Effector memory CD4-positive, alpha-beta T cell (primary cell): Measurements from ENCODE around the gene LAMP1.
"Not testable (repeated sequence)": the region's sequence is repeated elsewhere in the genome, so short reads cannot be mapped to it uniquely, and the experiment has no call there.

Source experiments
- DNase-seq, 3 donors: peaks; one replicate each; pipeline ENCODE4 v3.0.0-alpha.2; 2020
- H3K27ac ChIP-seq: 2 replicates; pipeline ENCODE4 v1.7.0; 2013; ENCODE audit warnings: mild to moderate bottlenecking, low read length, moderate library complexity; ENCODE audit not compliant: insufficient read depth, poor library complexity, severe bottlenecking
- H3K27me3 ChIP-seq: replicated peaks from 2 replicates; pipeline ENCODE4 v1.7.0; 2013; ENCODE audit warnings: mild to moderate bottlenecking, low read length; ENCODE audit not compliant: insufficient read depth, control insufficient read depth, poor library complexity, severe bottlenecking
- H3K36me3 ChIP-seq: 2 replicates; pipeline ENCODE4 v1.7.0; 2013; ENCODE audit warnings: mild to moderate bottlenecking, low read length, moderate library complexity; ENCODE audit not compliant: control insufficient read depth, insufficient read depth
- H3K4me1 ChIP-seq: 2 replicates; pipeline ENCODE4 v1.7.0; 2013; ENCODE audit warnings: low read length, mild to moderate bottlenecking; ENCODE audit not compliant: control insufficient read depth, insufficient read depth, poor library complexity, severe bottlenecking
- H3K4me3 ChIP-seq: 2 replicates; pipeline ENCODE4 v1.7.0; 2013; ENCODE audit warnings: low read length, low read depth, mild to moderate bottlenecking; ENCODE audit not compliant: insufficient read depth, poor library complexity, severe bottlenecking
- H3K9me3 ChIP-seq: 2 replicates; pipeline ENCODE4 v1.7.0; 2013; ENCODE audit warnings: mild to moderate bottlenecking, low read length, moderate library complexity; ENCODE audit not compliant: control insufficient read depth

The LAMP1 gene

DNA sequence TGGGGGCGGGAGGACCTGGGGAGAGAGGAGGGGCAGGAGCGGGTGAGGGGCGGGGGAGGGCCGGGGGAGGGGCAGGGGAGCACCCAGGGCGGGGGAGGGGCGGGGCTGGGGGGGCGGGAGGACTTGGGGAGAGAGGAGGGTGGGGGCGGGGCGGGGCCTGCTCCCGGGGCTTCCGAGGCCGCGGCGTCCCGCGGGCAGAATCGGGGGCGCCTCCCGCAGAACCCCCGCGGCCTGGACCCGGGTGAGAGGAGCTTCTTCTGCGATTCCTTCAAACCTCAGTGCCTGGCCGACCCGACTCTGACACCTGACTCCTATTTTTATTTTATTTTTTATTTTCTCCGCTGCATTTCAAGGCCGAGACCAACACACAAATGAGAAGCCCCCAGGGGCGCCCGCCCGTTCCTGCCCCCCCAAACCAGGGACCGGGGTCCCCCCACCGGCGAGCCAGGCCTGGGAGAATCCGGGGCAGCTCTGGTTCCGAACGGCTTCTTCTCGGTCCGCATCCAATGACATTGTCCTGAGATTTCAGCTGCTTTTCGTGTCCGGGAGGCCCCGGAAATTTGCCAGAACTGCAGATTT, 67.4 kb downstream of the LAMP1 start:
- no peak overlapping the region for H3K4me3 ChIP-seq
- peaks cover 12% of the 10 kb centered on the region for H3K27me3 ChIP-seq
- no peaks in the 10 kb centered on the region for H3K9me3 ChIP-seq
- peaks cover 4% of the 10 kb centered on the region for H3K4me1 ChIP-seq
- H3K36me3 ChIP-seq = no peaks in the 10 kb centered on the region
- DNase-seq = no peak
- H3K27ac ChIP-seq = no peak overlapping the region

DNA sequence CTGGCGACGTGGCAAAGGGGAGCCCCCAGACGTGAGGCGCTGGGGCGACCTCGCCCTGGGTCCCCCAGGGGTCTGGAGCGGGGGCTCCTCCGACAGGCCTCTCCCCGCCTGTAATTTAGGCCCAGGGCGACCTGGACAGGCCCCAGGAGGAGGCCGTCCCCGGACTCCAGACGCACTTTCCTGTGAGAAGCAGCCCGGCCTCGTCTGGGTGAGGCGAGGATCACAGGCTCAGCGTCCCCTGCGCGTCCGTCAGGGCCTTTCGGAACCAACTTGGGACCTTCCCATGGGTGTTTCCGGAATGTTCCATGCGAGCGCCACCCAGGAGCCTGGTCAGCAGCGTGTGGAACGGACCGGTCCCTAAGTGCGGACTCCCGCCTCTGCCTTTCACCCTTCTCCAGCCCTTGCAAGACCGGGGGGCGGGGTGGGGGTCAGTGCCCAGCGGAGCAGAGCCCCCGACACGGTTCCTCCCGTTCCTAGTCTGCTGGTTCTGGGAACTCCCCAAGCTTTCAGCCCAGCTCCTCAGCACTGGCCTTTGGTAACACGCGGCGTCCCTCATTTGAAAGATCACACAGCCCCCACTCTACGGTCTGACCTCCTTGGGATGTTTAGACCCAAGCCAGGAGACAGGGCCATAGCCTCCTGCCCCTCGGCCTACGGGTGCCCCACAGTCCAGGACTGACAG, 68.0 kb downstream of the LAMP1 start:
- H3K27me3 ChIP-seq = peaks cover 12% of the 10 kb centered on the region
- H3K36me3 ChIP-seq = no peaks in the 10 kb centered on the region
- no peak overlapping the region for H3K4me3 ChIP-seq

DNA sequence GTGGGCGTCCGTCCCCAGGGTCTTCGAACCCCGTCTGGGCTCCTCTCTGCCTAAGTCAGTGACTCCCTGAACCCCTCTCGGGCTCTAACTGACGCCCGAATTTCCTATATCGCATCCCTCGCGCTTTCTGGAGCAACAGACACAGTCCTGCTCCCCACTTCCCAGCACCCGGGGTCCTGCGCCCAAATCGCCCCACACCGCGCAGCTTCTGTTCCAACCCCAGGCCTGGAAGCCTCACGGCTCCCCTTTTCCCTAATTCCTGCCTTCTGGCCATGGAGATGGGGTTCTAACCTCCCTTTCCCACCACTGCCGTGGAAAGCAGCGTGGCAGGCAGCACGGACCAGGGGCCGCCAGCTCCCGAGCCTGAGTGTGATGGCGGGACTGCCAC, 68.5 kb downstream of the LAMP1 start:
- peaks cover 12% of the 10 kb centered on the region for H3K27me3 ChIP-seq
- no peak overlapping the region for H3K4me3 ChIP-seq
- H3K27ac ChIP-seq = no peak overlapping the region
- no peaks in the 10 kb centered on the region for H3K36me3 ChIP-seq
- H3K4me1 ChIP-seq = peaks cover 4% of the 10 kb centered on the region
- no peak for DNase-seq
- H3K9me3 ChIP-seq = no peaks in the 10 kb centered on the region

More for the DNA sequence above, 68.0 kb downstream of the LAMP1 start:
- Histone ChIP-seq H3K9me3 (no peaks in the 10 kb centered on the region), H3K4me1 (peaks cover 4% of the 10 kb centered on the region), H3K27ac (no peak overlapping the region)
- DNase-seq = no peak

DNA sequence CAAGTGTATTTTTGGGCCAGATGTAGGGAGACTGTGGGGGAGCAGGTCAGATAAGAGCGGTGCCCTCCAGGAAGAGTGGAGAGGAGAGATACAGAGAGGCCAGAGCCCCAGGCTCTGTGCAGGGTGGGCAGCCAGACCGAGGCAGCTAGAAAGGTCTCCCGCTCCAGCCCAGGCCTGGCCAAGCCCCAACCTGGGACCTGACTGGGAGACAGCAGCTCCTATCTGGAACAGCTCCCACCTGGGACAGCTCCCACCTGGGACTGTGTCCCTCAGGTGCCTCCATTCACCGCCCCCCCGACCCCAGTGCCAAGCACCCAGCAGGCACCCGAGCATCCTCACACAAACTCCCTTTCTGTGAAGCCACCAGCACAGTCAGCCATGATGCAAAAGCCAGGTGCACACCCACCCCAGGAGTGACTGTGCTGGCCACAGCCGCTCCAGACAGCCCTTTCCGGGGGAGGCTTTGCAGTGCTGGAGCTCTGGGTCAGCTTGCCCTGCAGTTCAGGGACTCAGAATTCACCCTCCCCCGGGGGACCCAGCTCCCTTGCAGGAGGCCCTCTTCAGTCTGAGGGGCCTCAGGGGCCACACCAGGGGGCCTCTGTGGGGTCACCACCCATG, 69.0 kb downstream of the LAMP1 start:
- Histone ChIP-seq H3K9me3 (no peaks in the 10 kb centered on the region), H3K36me3 (no peaks in the 10 kb centered on the region), H3K4me3 (no peak overlapping the region), H3K27me3 (peaks cover 12% of the 10 kb centered on the region), H3K4me1 (peaks cover 4% of the 10 kb centered on the region), H3K27ac (no peak overlapping the region)
- no peak for DNase-seq

DNA sequence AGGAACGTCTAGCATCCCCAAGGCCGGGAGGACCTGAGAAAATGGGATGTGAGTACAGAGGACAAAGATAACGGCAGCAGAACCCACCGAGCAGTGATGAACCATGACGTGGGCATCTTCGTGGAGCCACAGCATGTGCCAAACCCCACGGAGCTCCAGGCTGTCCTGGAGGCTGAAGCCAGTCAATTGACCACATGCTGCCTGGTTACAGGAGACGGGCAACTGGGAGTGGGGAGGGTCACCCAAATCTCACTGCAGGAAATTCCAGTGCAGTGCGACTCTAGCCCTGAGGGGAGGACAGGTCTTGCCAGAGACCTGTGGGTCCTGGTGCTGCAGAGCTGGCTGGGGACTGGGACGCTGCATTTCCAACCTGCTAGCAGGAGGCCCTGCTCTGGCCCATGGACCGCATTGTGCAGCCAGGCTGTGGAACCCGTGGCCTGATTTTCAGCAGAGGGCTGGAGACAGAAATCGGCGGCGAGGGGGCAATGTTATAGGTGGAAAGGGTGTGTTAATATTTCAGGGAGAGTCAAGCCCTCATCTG, 70.1 kb downstream of the LAMP1 start:
- H3K27me3 ChIP-seq = peaks cover 12% of the 10 kb centered on the region
- no peak overlapping the region for H3K27ac ChIP-seq
- no peaks in the 10 kb centered on the region for H3K36me3 ChIP-seq
- no peak for DNase-seq
- no peaks in the 10 kb centered on the region for H3K9me3 ChIP-seq
- H3K4me1 ChIP-seq = peaks cover 4% of the 10 kb centered on the region
- H3K4me3 ChIP-seq = no peak overlapping the region

DNA sequence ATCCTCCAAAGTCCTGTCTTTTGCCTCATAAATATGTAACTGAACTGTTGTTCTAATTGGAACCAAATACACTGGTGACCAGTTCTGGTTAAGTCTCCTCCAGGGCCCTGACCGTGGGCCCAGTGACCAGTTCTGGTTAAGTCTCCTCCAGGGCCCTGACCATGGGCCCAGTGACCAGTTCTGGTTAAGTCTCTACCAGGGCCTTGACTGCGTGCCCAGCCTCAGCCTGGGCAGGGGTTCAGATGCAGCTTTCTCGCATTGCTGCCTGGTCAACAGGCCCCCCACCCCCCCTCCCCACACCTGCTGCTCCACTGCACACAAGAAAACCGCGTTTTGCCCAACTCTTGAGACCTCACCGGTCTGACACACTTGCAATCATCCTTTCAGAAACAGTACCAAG, 70.7 kb downstream of the LAMP1 start:
- H3K27ac ChIP-seq = no peak overlapping the region
- peaks cover 4% of the 10 kb centered on the region for H3K4me1 ChIP-seq
- peaks cover 12% of the 10 kb centered on the region for H3K27me3 ChIP-seq

DNA sequence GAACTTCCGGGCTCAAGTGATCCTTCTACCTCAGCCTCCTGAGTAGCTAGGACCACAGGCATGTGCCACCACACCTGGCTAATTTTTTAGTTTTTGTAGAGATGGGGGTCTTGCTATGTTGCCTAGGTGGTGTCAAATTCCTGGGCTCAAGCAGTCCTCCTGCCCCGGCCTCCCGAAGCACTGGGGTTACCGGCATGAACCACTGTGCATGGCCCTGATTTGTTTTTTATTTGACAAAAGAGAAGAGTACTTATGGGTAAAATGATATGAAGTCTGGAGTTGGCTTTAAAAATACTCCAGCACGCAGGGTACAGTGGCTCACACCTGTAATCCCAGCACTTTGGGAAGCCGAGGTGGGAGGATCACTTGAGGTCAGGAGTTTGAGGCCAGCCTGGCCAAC, 71.3 kb downstream of the LAMP1 start:
- H3K9me3 ChIP-seq, H3K4me3 ChIP-seq, DNase-seq, H3K27ac ChIP-seq, H3K4me1 ChIP-seq, H3K36me3 ChIP-seq: not testable (repeated sequence)
- H3K27me3 ChIP-seq = peaks cover 12% of the 10 kb centered on the region

More for the DNA sequence above, 70.7 kb downstream of the LAMP1 start:
- H3K4me3 ChIP-seq = no peak overlapping the region
- H3K36me3 ChIP-seq = no peaks in the 10 kb centered on the region
- DNase-seq = no peak
- H3K9me3 ChIP-seq = no peaks in the 10 kb centered on the region

DNA sequence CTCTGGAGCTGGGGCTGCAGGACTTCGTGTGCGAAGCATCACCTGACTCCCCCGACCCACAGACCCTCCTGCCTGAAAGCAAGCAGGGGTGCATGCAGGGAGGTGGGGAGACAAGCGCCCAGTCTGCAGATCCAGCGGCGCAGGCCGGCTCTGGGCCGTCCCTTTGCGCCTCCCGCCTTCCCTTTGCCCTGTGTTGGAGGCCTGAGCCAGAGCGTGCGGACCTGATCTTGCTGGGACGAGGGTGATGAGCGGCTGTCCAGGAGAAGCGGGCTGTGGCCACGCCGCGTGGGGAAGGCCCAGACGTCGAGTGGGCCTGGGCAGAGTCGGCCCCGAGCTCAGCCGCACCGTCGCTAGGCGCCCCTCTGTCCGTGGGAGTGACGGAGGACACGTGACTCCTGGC, 72.2 kb downstream of the LAMP1 start:
- Histone ChIP-seq H3K27me3 (peaks cover 12% of the 10 kb centered on the region), H3K9me3 (no peaks in the 10 kb centered on the region), H3K36me3 (no peaks in the 10 kb centered on the region), H3K4me3 (no peak overlapping the region), H3K27ac (no peak overlapping the region), H3K4me1 (peaks cover 4% of the 10 kb centered on the region)
- no peak for DNase-seq

DNA sequence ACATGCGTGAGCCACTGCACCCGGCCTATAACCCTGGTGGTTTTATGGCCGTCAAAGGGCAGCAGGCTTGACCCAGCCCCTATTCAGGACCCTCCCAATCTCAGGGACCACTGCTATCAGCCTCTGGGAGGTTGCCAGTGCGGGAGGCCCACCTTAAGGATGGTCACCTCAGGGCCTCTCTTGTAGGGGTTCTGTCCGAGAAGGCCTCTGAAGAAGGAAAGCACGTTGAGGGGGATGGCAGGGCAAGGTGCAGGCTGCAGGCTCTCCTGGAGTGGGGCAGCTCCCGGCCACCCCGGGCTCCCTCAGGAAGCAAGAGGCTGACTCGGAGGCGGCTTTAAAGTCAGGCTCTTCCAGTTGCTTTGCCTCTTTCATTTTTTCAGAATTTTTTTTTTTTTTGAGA, 72.8 kb downstream of the LAMP1 start:
- Histone ChIP-seq H3K9me3 (no peaks in the 10 kb centered on the region), H3K4me3 (no peak overlapping the region), H3K4me1 (no peaks in the 10 kb centered on the region), H3K27ac (no peak overlapping the region), H3K36me3 (no peaks in the 10 kb centered on the region), H3K27me3 (peaks cover 6% of the 10 kb centered on the region)
- no peak for DNase-seq

DNA sequence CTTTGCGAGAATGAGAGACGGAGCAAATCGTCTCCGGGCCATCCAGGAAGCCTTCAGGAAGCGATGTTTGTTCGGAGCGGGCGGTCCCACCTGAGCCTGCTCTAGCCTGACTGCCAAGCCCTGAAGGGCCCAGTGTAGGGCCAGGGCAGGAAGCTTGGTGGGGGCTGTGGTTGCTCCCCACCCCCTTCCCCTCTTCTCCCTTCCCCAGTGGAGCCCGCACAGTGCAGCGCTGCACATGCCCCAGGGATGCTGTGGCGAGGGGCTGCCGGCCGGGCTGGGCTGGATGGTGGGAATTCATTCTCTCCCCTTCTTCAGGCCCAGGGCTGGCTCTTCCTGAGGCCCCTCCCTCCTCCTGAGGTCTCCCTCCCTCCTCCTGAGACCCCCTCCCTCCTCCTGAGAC, 74.0 kb downstream of the LAMP1 start:
- H3K4me1 ChIP-seq = no peaks in the 10 kb centered on the region
- no peaks in the 10 kb centered on the region for H3K9me3 ChIP-seq
- H3K27ac ChIP-seq = no peak overlapping the region
- no peak overlapping the region for H3K4me3 ChIP-seq
- no peak for DNase-seq
- H3K27me3 ChIP-seq = no peaks in the 10 kb centered on the region
- no peaks in the 10 kb centered on the region for H3K36me3 ChIP-seq
